ENCODE results near the gene UBE2QL1.

The UBE2QL1 gene

DNA sequence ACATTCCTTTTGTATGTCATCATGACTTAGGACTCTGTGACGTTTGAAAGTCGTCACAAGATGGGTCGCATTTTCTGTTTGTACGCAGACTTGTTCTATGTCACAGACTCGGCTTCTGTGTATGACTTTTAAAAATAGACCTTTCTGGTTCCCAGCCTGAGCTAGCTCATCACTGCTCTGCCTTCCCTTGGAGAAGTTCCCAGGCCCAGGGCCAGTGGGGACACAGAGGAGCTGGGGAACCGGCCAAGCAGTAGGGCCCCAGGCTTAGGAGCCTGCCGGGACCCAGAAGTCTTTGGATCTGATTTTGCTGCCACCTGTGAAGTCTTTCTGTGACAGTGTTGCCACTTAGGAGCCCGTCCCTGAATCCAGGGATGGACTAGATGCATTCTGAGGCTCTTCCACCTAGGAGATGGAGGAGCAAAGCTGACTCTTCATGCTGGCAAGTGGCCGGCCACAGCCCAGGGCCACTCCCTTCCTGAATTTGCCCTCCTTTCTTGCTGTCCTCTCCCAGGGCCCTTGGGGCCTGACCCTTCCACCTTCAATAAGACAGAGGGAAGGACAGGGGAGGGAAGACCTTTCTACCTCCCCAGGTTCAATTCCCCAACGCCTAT is 18.1 kb upstream of the UBE2QL1 start:
- DNase-seq, result no peak

DNA sequence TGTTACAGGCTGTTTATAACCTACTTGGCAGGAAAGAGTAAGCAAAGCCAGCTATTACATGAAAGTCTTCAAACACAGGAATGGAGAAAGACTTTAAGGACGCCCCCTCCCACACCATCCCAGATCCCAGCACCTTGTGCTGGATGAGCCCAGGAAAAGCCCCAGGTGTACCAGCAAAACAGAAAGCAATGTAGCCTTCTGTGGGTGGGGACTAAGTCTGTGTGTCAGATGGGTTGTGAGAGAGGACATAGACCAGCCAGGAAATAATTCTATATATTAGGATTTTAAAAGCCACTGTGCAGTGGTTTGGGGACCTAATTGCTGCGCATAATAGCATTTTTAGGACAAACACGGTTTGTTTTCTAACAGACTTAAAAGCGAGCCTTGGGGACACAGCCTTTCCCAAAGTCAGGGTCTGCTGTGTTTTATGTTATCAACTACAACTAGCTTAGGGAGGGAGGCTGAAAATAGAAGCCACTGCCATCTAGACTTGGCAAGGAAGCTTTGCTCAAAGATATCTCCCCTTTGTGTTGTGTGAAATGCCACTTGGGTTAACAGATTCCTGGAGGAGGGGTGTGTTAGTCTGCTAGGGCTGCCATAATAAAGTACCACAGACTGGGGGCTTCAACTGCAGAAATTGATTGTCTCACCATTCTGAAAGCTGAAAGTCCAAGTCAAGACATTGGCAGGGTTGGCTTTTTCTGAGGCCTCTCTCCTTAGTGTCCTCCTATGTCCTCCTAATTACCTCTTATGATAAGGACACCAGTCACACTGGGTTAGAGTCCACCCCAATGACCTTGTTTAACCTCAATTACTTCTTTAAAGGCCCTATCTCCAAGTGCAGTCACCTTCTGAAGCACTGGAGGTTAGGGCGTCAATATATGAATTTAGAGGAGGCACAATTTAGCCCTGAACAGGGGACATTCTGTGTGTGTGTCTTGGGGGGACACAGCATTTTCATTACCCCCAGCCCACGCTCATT is 17.2 kb upstream of the UBE2QL1 start:
- no peak for DNase-seq

DNA sequence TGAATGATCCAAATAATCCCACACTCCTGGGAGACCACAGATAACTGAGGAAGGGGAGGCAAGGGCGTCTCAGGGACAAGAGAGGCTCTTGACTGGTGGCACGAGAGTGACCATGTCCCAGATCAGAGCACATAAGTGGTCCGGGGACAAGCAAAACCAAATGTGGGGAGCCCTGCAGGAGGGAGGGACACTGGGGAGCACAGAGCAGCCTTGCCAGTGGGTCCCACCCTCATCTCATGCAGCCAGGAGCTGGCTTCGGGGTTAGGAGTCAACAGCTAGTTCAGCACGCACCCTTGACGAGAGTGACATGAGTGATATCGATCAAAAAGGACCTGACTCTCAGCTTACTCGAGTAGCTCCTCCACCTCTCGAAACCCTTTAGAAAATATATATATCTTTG is 16.5 kb upstream of the UBE2QL1 start:
- DNase-seq, result no peak

DNA sequence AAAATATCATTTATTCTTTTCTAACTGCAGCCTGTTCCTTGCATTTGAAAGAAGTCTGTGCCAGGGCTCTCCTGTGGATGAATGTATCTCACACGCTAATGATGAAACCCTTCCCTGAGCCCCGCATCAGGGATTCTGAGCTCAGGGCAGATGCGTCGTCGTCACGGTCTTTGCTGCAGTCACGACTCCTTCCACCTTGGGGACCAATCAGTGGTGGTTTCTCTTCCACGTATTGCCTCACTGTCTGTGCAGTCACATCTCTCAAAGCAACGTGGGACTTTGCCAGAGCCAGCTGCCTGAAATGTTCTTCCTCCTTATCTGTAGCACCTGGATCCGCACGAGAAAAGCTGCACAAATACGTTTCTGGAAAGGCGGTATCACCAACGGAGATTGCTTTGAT is 13.9 kb upstream of the UBE2QL1 start:
- DNase-seq, result no peak

DNA sequence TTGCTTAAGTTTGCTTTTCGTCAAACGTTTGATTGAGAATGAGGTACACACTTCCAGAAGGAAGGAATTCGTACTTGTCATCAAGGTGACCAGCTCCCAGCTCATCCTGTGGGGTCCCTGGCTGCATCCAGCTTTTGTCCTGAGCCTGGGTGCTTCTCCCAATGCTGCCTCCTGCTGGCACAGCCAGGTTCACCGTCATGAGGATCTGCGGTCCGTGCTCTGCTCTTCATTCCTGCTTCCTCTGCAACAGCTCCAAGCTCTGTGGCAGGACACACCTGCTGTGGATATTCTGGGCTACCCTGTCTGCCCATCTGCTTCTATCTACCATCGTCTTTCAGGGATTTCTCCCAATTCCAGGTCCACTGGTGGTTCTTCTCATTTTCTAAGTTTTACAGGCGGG is 13.3 kb upstream of the UBE2QL1 start:
- DNase-seq, result no peak

DNA sequence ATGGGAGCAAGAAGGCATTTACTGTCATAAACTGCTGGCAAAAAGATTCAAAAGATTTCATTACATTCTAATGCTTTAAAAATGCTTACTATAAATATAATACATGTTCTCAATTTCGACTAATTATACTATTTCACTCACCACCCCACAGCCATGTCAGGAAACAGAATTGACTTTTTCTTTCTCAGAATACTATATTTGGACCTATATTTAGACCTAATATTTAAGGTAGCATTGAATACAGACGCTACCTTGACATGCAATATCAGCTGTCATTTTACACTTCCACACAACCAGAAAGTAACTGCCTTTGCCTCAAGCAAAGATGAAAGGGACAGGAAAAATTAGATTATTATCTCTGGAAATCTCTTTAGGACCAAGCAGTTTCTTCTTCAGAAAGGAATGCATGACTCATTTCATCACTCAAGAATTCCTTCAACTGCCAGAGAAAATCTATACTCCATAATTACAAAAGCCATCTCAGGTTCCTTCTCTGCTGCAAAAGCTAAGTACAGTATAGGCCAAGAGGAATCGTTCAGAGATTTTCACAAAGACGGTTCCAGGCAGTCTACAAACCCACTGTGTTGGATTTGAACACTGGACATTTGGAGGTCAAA is 11.8 kb upstream of the UBE2QL1 start:
- DNase-seq, result no peak

DNA sequence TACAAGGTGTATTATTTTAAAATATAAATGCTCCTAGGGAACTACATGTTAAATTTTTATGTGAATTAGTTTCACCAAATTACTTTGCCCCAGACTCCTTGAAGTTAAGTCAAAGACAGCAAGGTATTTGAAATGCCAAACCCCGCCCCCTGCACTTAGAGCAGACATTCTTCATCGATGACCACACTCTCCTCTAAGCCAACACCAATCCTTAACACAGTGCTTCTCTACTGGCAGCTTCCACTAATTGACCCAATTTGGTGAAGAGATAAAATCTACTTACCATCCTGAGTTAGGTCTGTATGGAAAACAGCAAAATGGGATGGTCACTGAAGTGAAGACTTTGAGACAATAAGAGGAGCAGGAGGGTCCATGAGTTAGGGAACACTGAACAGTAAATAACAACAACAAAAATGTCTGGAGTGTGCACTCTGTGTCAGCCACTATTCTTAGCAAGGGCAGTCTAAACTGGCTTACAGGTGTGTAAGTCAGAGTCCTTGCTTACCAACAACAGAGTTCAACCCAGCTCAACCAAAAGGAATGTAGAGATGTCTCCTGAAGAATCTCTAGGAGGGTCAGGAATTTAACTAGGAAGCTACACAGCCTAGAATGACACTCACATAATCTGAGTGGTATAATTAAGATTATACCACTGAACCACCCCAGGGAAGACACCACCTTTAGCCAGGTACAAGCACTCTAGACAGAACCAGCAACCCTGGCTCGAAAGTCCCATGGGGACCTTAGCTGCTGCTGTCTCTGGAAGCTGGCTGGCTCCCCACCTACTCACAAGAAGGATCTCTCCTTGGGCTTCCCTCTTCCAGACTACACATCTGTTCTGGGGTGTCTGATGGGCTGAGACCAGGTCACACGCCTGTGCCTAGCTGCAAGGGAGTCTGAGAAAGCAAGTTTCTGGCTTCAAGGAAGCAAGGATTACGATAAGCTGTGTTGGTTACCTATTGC is 8.8 kb upstream of the UBE2QL1 start:
- no peak for DNase-seq

DNA sequence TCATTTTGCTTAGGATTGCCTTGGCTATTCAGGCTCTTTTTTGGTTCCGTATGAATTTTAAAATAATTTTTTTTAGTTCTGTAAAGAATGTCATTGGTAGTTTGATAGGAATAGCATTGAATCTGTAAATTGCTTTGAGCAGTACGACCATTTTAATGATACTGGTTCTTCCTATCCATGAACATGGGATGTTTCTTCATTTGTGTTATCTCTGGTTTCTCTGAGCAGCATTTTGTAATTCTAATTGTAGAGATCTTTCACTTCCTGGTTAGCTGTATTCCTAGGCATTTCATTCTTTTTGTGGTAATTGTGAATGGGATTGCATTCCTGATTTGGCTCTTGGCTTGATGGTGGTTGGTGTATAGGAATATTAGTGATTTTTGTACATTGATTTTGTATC is 6.3 kb upstream of the UBE2QL1 start:
- no peak for DNase-seq

DNA sequence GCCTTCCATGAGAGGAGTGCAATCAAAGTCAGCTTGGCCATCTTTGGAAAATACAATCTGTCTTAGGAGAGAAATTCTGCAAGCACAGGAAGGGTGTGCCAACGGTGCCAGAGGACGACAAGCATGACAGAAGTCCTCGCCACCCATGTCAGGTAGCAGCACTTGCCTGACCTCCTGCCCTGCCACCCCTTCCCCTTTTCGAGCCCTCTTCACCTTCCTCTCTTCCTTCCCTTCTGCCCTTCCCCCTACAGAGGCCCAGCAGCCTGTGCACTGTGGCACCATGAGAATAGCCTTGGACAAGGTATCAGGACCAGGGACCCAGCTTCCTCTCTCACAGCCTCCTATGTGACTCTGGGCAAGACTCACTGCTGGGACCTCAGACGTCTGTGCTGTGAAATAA is 5.3 kb upstream of the UBE2QL1 start:
- DNase-seq, result no peak

DNA sequence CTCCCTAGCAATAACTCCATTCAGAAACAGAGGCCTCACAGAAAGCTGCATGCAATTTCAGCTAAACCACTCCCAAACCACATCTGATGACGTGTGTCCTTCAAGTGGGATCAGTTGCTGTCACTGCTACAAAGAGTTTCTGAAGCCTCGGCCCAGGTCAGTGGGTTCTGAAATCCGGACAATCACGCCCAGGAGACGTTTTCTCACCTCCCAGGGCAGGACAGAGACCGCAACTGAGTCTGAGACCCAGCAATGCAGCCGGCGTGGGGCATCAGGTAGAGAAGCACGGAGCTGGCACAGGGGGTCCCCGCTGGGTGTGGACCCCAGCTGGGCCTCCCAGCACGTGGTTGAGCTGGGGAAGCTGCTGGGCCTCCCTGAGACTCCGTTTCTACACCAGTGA is 2.6 kb upstream of the UBE2QL1 start:
- no peak for DNase-seq

DNA sequence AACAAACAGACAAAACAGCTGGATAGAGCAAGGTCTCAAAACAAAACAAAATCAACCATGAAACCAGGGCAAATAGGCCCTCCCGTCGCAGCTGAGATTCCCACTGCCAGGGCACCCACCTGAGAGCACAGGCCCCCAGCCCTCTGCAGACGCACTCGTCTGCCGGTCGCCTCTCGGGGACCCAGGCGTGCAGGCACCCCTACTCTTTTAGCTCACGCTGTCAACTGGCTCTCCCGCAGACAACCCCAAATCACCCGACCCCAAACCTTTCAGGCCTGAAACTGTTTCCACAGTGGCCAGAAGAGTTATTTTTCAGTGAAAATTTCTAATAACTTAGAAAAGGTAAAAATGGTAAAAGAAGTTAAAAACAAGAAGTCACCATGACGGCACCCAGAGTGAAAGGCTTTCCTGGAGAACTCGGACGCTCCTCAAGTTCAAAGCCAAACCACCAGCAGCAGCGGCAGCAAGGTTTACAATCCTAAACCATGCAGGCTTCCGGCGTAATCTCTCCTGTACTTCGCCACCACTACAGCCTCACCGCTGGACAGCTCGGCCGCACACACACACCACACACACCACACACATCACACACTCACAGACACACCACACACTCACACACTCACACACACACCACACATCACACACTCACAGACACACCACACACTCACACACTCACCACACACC is 1.9 kb upstream of the UBE2QL1 start:
- DNase-seq, result no peak

DNA sequence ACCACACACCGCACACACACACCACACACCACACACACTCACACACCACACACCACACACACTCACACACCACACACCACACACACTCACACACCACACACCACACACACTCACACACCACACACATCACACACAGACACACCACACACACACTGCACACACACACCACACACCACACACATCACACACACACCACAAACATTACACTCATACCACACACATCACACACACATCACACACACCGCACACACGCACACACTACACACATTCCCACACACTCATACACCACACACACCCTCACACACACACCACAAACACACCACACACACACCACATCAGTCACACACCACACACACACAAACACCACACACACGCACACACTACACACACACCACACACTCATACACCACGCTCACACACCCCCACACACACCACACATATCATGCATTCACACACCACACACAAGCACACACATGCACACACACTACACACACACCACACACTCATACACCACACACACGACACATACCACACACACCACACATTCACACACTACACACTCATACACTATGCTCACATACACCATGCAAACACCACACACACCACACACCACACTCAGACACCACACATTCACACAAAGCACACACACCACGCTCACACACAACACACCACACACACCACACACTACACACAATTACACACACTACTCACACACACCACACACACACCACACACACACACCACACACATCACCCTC is 1.1 kb upstream of the UBE2QL1 start:
- DNase-seq, result no peak

DNA sequence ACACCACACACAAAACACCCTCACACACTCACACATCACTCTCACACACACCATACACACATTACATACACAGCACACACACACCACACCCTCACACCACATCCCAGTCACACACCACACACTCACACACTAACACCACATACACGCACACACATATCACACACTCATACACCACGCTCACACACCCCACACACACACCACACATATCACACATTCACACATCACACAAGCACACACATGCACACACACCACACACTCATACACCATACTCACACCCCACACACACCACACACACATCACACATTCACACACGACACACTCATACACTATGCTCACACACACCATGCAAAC is 543 bp upstream of the UBE2QL1 start:
- DNase-seq, result no peak

DNA sequence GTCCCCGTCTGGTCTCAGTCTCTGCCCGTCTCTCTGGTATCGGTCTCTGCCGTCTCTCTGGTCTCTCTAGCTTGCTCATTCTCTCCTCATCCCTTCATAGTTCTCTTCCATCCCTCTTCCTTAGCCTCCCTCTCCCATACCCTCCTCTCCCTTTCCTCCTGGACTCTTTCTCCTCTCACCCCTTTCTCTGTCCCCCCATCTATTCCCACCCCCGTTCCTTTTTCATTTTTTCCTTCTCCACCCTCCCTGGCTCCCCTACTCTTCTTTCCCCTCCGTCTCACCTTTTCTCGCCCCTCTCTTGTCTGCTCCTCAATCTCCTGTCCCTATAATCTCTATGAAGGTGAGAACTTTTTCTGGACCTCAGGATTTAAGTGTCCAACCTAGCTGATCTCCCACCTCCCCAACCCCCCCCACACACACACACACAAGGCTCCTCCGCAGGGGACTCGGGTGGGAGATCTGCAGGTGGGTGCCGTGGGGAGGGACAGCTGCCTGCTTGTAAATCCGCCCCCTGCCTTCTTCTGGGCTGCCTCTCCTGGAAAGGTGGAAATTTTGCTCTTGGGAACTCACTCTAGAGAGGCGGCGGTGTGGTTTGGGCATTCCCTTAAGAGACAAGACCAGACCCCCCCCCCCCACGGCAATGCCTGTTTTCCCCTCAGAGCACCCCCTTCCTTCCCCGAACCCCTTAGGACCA is 953 bp downstream of the UBE2QL1 start:
- no peak for DNase-seq

DNA sequence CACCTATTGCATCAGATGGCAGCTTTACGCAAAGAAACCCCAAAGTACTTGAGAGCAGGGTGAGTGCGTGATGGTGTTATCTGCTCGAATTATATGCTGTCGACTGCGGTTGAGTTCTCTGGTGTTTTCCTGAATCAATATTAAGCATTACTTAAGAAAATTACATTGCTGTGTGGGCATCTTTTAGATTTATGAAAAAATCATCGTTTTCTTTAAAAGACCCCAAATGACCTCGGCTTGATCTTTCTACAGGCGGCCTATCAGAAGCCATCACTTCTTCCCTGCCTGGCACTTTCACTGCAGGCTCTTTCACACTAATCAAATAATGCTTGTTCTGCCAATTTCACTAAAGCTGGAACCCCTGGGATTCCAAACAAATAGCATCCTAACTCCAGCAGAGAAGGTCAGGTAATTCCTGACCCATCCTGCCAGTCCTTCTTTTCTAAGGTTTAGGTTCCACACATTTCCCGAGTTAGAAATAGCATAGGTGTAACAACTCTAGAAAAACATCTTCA is 1.7 kb downstream of the UBE2QL1 start:
- DNase-seq, result no peak

DNA sequence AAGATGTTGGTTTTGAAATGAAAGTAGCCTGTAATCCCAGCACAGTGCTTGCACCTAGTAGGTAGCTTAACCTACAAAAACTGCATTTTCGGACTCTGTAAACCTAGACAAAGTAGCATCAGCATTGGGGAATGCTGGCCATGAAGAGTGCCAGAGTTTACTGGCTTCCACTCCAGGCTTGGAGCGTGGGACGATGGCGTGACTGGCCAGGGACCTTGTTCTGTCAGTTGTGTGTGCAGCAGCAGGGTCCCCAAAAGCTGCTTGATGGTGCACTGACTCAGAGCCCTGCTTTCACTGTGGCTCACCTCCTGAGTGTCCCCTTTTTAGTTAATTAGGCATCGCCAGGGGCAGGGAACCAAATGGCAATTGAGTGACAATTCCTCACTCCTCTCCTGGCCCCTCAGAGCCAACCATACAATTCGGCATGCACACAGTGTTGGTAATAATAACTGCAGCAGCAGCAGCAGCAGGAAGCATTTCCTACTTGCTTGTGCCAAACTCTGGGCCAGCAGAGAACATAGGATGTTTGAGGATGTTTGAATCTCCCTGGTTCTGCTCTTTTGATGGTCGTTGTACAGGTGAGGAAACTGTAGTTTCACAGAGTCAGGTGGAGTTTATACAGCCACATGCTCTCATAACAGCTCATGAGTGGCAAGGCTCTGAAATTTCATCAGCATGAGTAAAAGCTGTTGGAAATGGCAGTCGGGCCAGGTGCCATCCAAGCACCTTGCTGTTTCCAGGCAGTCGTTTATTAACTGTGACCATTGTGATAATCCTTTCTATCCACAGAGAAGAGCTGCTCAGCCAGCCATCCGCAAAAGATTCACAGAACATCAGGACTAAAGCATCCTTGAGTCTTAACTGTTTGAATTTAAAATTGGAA is 4.2 kb downstream of the UBE2QL1 start:
- no peak for DNase-seq

DNA sequence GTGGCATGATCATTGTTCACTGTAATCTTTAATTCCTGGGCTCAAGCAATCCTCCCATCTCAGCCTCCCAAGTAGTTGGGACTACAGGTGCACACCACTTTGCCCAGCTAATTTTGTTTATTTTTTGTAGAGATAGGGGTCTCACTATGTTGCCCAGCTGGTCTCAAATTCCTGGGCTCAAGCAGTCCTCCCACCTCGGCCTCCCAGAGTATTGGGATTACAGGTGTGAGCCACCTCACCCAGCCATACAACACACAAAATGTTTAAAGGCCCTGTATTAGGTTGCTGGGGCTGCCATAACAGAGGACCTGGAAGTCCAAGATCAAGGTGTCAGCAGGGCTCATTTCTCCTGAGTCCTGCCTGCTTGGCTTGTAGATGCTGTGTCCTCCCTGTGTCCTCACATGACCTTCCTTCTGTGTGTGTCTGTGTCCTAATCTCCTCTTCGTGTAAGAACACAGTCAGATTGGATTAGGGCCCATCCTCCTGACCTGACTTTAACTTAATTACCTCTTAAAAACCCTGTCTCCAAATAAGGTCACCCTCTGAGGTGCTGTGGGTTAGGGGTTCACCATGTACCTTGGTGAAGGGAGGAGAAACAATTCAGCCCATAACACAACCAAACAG is 5.4 kb downstream of the UBE2QL1 start:
- no peak for DNase-seq

DNA sequence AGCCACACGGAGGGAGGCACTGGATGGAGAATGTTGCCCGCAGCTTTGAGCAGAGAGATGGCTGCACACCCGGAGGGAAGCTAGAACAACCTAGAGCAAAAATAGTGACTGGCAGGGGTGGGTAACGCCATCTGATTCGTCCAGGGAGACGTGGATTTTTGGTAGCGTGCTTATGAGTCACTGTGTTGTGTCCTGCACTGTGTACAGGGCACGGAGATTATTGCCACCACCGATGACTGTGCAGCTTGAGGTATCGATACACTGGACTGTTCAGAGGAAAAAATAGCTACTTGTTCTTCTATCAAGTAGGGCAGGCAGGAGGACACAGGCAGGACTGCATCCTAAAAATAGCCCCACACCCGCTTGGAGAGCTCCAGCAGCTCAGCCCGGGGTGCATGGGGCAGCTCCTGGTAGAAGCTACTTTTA is 6.0 kb downstream of the UBE2QL1 start:
- DNase-seq, result no peak

DNA sequence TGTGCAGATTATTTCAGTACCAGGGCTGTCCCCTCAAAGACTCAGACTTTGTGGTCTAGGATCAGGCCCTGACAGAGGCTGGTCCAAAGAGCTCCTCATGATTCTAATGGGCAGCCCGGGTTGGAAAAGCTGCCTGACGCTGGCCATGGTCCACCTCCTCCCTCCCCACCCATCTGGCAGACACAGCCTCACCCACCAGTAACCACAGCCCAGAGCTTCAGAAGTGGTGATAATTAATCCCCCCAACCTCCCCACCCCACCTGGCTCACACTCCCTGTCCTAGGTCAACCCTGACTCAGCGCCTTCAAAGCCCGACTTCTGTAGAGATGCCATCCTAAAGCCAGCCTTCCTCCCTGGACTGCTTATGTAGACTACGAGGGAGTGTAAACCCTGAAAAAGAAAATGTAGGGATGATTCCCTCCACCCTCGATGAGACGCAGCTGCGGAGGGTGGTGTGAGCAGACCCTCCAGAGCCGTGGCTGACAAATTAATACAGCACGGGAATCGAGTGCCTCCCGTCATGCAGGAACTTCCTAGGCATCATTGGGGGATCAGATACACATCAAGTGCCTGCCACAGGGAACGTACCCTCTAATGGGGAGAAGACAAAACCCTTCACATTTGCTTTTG is 7.0 kb downstream of the UBE2QL1 start:
- DNase-seq, result no peak

Measured in activated CD8-positive, alpha-beta memory T cell treated with anti-CD3 and anti-CD28 coated beads, Interleukin-2, amount 50 U/mL, for 48 hours (primary cell).